IPS-20b (cell line): ENCODE measurements around the gene SLC6A9.

Experiments used
- H3K27ac ChIP-seq: one replicate; pipeline ENCODE4 v1.5.1; 2013; ENCODE audit warnings: low read length
- H3K27me3 ChIP-seq: 2 replicates; pipeline ENCODE4 v1.6.1; 2013; ENCODE audit warnings: mild to moderate bottlenecking, low read length, inconsistent platforms; ENCODE audit not compliant: insufficient read depth
- H3K36me3 ChIP-seq: 2 replicates; pipeline ENCODE4 v1.6.1; 2013; ENCODE audit warnings: low read depth, mild to moderate bottlenecking, inconsistent platforms, low read length, moderate library complexity; ENCODE audit not compliant: insufficient read depth
- H3K4me1 ChIP-seq: 2 replicates; pipeline ENCODE4 v1.6.1; 2013; ENCODE audit warnings: mild to moderate bottlenecking, control low read depth, inconsistent platforms, low read length, moderate library complexity; ENCODE audit not compliant: insufficient read depth
- H3K4me3 ChIP-seq: 2 replicates; pipeline ENCODE4 v1.5.1; 2013; ENCODE audit warnings: mild to moderate bottlenecking, low read length, inconsistent platforms
- H3K9ac ChIP-seq: 2 replicates; pipeline ENCODE4 v1.6.1; 2013; ENCODE audit warnings: low read depth, mild to moderate bottlenecking, inconsistent platforms, low read length, moderate library complexity
- H3K9me3 ChIP-seq: 2 replicates; pipeline ENCODE4 v1.6.1; 2013; ENCODE audit warnings: mild to moderate bottlenecking, low read depth, low read length, inconsistent platforms; ENCODE audit not compliant: insufficient read depth

Gene SLC6A9

GRCh38 chr1:44024903-44025525 lies 6.2 kb downstream of the SLC6A9 start:
- Histone ChIP-seq H3K36me3 (peaks cover 18% of the 10 kb centered on the region; the same call in 1 of the 2 replicates), H3K9me3 (no peaks in the 10 kb centered on the region), H3K4me3 (no peak overlapping the region), H3K27me3 (peaks cover 6% of the 10 kb centered on the region; the same call in 1 of the 2 replicates), H3K4me1 (no peaks in the 10 kb centered on the region; the same call in 1 of the 2 replicates), H3K9ac (no peak overlapping the region), H3K27ac (no peak overlapping the region)

GRCh38 chr1:44024031-44024902 lies 7.0 kb downstream of the SLC6A9 start:
- no peaks in the 10 kb centered on the region; the same call in 1 of the 2 replicates for H3K4me1 ChIP-seq
- H3K9ac ChIP-seq: no peak overlapping the region
- H3K27ac ChIP-seq: no peak overlapping the region

GRCh38 chr1:44021581-44022321 lies 9.5 kb downstream of the SLC6A9 start:
- no peak overlapping the region for H3K27ac ChIP-seq
- H3K9me3 ChIP-seq: no peaks in the 10 kb centered on the region
- no peak overlapping the region for H3K9ac ChIP-seq
- no peaks in the 10 kb centered on the region for H3K27me3 ChIP-seq
- H3K36me3 ChIP-seq: peaks cover 18% of the 10 kb centered on the region; the same call in 1 of the 2 replicates
- no peaks in the 10 kb centered on the region for H3K4me1 ChIP-seq
- no peak overlapping the region for H3K4me3 ChIP-seq

More at GRCh38 chr1:44024031-44024902, 7.0 kb downstream of the SLC6A9 start:
- H3K36me3 ChIP-seq: peaks cover 18% of the 10 kb centered on the region; the same call in 1 of the 2 replicates
- no peak overlapping the region for H3K4me3 ChIP-seq
- H3K27me3 ChIP-seq: peaks cover 4% of the 10 kb centered on the region; the same call in 1 of the 2 replicates
- H3K9me3 ChIP-seq: no peaks in the 10 kb centered on the region

- peaks cover 18% of the 10 kb centered on the region; the same call in 1 of the 2 replicates for H3K36me3 ChIP-seq
- no peaks in the 10 kb centered on the region for H3K9me3 ChIP-seq
- H3K9ac ChIP-seq: no peak overlapping the region
Measured at GRCh38 chr1:44021156-44021555, 10.1 kb downstream of the SLC6A9 start.

GRCh38 chr1:44020464-44020863 lies 10.8 kb downstream of the SLC6A9 start:
- Histone ChIP-seq H3K4me1 (no peaks in the 10 kb centered on the region), H3K9me3 (no peaks in the 10 kb centered on the region), H3K36me3 (peaks cover 18% of the 10 kb centered on the region; the same call in 1 of the 2 replicates), H3K4me3 (no peak overlapping the region), H3K9ac (no peak overlapping the region), H3K27me3 (no peaks in the 10 kb centered on the region), H3K27ac (no peak overlapping the region)

More at GRCh38 chr1:44021156-44021555, 10.1 kb downstream of the SLC6A9 start:
- no peaks in the 10 kb centered on the region for H3K27me3 ChIP-seq
- no peaks in the 10 kb centered on the region for H3K4me1 ChIP-seq
- H3K27ac ChIP-seq: no peak overlapping the region
- H3K4me3 ChIP-seq: no peak overlapping the region

- no peak overlapping the region for H3K4me3 ChIP-seq
- peaks cover 18% of the 10 kb centered on the region; the same call in 1 of the 2 replicates for H3K36me3 ChIP-seq
- no peak overlapping the region for H3K9ac ChIP-seq
- no peaks in the 10 kb centered on the region for H3K9me3 ChIP-seq
- H3K27me3 ChIP-seq: no peaks in the 10 kb centered on the region
- no peak overlapping the region for H3K27ac ChIP-seq
- H3K4me1 ChIP-seq: no peaks in the 10 kb centered on the region
Measured at GRCh38 chr1:44019466-44019948, 11.8 kb downstream of the SLC6A9 start.

GRCh38 chr1:44016890-44017400 lies 14.3 kb downstream of the SLC6A9 start:
- Histone ChIP-seq H3K27me3 (no peaks in the 10 kb centered on the region), H3K9me3 (no peaks in the 10 kb centered on the region), H3K9ac (no peak overlapping the region), H3K36me3 (peaks cover 5% of the 10 kb centered on the region; the same call in 1 of the 2 replicates), H3K4me3 (no peak overlapping the region), H3K4me1 (0 out of 2 replicates have a peak, but pooled peaks cover under 1% of the 10 kb centered on the region), H3K27ac (no peak overlapping the region)

- Histone ChIP-seq H3K9ac (no peak overlapping the region; the same call in 1 of the 2 replicates), H3K27ac (no peak overlapping the region), H3K4me1 (peaks cover 6% of the 10 kb centered on the region), H3K36me3 (no peaks in the 10 kb centered on the region; the same call in 1 of the 2 replicates), H3K9me3 (no peaks in the 10 kb centered on the region), H3K4me3 (no peak overlapping the region), H3K27me3 (no peaks in the 10 kb centered on the region)
Measured at GRCh38 chr1:44016041-44016889, 15.0 kb downstream of the SLC6A9 start.

GRCh38 chr1:44015206-44015605 lies 16.1 kb downstream of the SLC6A9 start:
- H3K4me1 ChIP-seq: peaks cover 6% of the 10 kb centered on the region
- H3K27me3 ChIP-seq: no peaks in the 10 kb centered on the region
- H3K27ac ChIP-seq: no peak overlapping the region
- no peak overlapping the region for H3K9ac ChIP-seq
- H3K36me3 ChIP-seq: no peaks in the 10 kb centered on the region
- H3K9me3 ChIP-seq: no peaks in the 10 kb centered on the region
- H3K4me3 ChIP-seq: no peak overlapping the region

GRCh38 chr1:44014365-44015104 lies 16.7 kb downstream of the SLC6A9 start:
- Histone ChIP-seq H3K27me3 (no peaks in the 10 kb centered on the region), H3K4me3 (no peak overlapping the region), H3K9me3 (no peaks in the 10 kb centered on the region), H3K4me1 (peaks cover 6% of the 10 kb centered on the region), H3K36me3 (peaks cover 5% of the 10 kb centered on the region; the same call in 1 of the 2 replicates), H3K9ac (no peak overlapping the region), H3K27ac (no peak overlapping the region)
